Measurements from ENCODE around the gene LPCAT3. TPM values are rescaled to one million over a fixed set of nuclear protein-coding genes. Genes with fewer than 3 reads are reported as not detected.
A peak's percentile ranks its signal among the peaks of the same experiment; 100 is the strongest.

Gene LPCAT3
- total and polyA plus RNA-seq, 2 of the 4 experiments (the other 2 are of a cell fraction): 7.0 to 18.6 TPM

DNA sequence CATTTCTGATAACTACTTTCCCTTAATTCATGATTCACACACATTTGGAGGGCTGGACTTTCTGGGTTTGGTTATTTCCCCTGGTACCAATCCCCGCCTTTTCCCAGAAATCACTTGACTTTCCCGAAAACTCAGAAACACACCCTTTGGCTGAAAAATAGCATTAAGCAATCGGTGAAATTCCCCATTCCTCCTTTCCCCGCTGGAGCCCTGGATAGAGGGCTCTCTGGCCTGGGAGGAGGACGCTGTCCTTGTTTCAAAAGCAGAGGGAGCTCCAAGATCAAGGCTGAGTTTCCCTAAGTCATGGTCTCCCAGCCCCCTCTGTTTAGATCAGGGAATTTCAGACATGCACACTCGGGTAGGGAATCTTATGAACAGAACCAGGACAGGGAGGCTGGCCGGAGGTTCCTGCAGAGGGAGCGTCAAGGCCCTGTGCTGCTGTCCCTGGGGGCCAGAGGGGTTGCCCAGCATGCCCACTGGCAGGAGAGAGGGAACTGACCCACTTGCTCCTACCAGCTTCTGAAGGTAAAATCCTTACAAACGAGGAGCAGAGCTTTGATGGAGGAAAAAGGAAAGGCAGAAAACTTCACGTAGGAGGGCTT is 42.2 kb upstream of the LPCAT3 start, which contains the start of gene C1S (continued):
- TF ChIP-seq, protein P1, sequence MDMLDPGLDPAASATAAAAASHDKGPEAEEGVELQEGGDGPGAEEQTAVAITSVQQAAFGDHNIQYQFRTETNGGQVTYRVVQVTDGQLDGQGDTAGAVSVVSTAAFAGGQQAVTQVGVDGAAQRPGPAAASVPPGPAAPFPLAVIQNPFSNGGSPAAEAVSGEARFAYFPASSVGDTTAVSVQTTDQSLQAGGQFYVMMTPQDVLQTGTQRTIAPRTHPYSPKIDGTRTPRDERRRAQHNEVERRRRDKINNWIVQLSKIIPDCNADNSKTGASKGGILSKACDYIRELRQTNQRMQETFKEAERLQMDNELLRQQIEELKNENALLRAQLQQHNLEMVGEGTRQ (IDR thresholded peaks at IDR 0.05; ENCODE audit: low read depth, low read length): no peak; the same call in 1 of the 2 replicates

DNA sequence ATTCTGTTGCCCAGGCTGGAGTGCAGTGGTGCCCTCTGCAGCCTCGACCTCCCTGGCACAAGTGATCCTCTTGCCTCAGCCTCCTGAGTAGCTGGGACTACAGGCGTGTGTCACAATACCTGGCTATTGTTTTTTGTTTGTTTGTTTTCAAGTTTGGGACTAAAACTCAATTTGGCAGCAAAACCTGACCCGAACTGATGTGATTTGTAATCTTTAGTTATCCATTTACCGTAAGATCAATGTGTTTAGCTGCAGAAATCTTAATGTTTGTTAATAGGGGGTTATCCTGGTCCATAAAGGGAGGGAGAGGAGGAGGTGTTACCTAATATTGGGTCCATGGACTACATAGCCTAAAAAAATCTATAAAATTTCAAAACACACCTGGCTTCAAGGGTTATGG is 41.5 kb upstream of the LPCAT3 start:
- peak overlapping the region; percentile 53 to 92; a peak in 3 of 4 replicates for H4K8ac ChIP-seq (ENCODE audit: low read depth in 2 of 2, low read length in 2 of 2)
- intact Hi-C loops (cut with micrococcal nuclease): loop anchor here (1.0 to 2.0 kb wide), 7 partner anchors 33 to 579 kb away; partner anchors contain the start of genes C1R and C1RL
- H3K4me2 ChIP-seq (ENCODE audit: low read depth, low read length): no peak overlapping the region
- dilution Hi-C loops (cut with HindIII; ENCODE audit: low sequenced_read_pairs, unreplicated experiment): no loop called here
- peak overlapping the region; percentile 93 for H2BK120ac ChIP-seq (ENCODE audit: low read depth, low read length)
- H2BK15ac ChIP-seq (ENCODE audit: low read depth, low read length): peak overlapping the region; percentile 64; the same call in 1 of the 3 replicates
- no peaks in the 10 kb centered on the region for H3K9me3 ChIP-seq (ENCODE audit: control insufficient read depth, insufficient read depth, low read length)
- H4K5ac ChIP-seq (ENCODE audit: low read depth, low read length): peak overlapping the region; percentile 67
- TF ChIP-seq POLR2A (IDR thresholded peaks at IDR 0.05; ENCODE audit: low read depth, low read length): no peak
- TF ChIP-seq, protein P2, sequence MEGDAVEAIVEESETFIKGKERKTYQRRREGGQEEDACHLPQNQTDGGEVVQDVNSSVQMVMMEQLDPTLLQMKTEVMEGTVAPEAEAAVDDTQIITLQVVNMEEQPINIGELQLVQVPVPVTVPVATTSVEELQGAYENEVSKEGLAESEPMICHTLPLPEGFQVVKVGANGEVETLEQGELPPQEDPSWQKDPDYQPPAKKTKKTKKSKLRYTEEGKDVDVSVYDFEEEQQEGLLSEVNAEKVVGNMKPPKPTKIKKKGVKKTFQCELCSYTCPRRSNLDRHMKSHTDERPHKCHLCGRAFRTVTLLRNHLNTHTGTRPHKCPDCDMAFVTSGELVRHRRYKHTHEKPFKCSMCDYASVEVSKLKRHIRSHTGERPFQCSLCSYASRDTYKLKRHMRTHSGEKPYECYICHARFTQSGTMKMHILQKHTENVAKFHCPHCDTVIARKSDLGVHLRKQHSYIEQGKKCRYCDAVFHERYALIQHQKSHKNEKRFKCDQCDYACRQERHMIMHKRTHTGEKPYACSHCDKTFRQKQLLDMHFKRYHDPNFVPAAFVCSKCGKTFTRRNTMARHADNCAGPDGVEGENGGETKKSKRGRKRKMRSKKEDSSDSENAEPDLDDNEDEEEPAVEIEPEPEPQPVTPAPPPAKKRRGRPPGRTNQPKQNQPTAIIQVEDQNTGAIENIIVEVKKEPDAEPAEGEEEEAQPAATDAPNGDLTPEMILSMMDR (conservative IDR thresholded peaks at IDR 0.05; ENCODE audit: low read depth, low read length): no peak
- no peak for TF ChIP-seq MXI1 (IDR thresholded peaks at IDR 0.05; ENCODE audit: borderline replicate concordance, low read depth, low read length)
- H3K18ac ChIP-seq (ENCODE audit: low read depth, low read length): peak overlapping the region; percentile 66
- H3K14ac ChIP-seq (replicated peaks; ENCODE audit: low read depth, low read length): peak overlapping the region; percentile 89
- H2AK9ac ChIP-seq (replicated peaks; ENCODE audit: low read depth, low read length, poor library complexity): no peak overlapping the region
- DNase-seq: no peak
- H2BK20ac ChIP-seq (ENCODE audit: low read depth, low read length): peak overlapping the region; percentile 91
- H4K91ac ChIP-seq (ENCODE audit: insufficient read depth, low read depth, low read length): peak overlapping the region; percentile 86
- H2BK5ac ChIP-seq (ENCODE audit: low read depth, low read length, poor library complexity, severe bottlenecking): peak overlapping the region; percentile 68
- no CpG with 5 or more reads among the region's 4 CpGs for WGBS, 2 experiments (ENCODE audit: extremely low coverage in 2 of 2, insufficient read length in 1 of 2)
- H3K27me3 ChIP-seq (ENCODE audit: control insufficient read depth, insufficient read depth, low read length): peaks cover 6% of the 10 kb centered on the region
- in situ Hi-C loops (cut with MboI; ENCODE audit: low sequenced_read_pairs): loop anchor here (5.0 to 25.0 kb wide), 2 partner anchors 53 to 578 kb away; no protein-coding TSS in a partner anchor
- H3K56ac ChIP-seq (ENCODE audit: extremely low read depth, insufficient read depth, low read length): peak overlapping the region; percentile 24; the same call in 1 of the 2 replicates
- peaks cover 10% of the 10 kb centered on the region; the same call in 1 of the 2 replicates for H3K36me3 ChIP-seq (ENCODE audit: control insufficient read depth, insufficient read depth, low read length)
- BruUV-seq (replicated peaks): no TSS peak
- ChIA-PET POLR2A (ENCODE audit: unreplicated experiment) (no interaction called here), CTCF (interaction anchor here (1.2 to 2.3 kb wide), 5 partner anchors 34 to 85 kb away, joined by 5 to 9 read pairs (median 6); no protein-coding TSS in a partner anchor)
- H3K4me1 ChIP-seq (ENCODE audit: control insufficient read depth, insufficient read depth, low read length): peaks cover 7% of the 10 kb centered on the region
- H3K27ac ChIP-seq (ENCODE audit: insufficient read depth, low read length): peak overlapping the region; percentile 84; the same call in 1 of the 2 replicates
- H3K4ac ChIP-seq (ENCODE audit: low read depth, low read length): peak overlapping the region; percentile 89
- H3K23ac ChIP-seq (ENCODE audit: low read depth, low read length): peak overlapping the region; percentile 74; the same call in 1 of the 2 replicates
- no peak overlapping the region for H3K9ac ChIP-seq (ENCODE audit: low read depth, low read length)
- H3K9me1 ChIP-seq (ENCODE audit: insufficient read depth, low read length): peaks cover 9% of the 10 kb centered on the region
- peak overlapping the region; percentile 56; the same call in 1 of the 2 replicates for H2AK5ac ChIP-seq (ENCODE audit: low read depth, low read length)
- no peak for ATAC-seq (ENCODE audit: low read depth)
- H2AFZ ChIP-seq (replicated peaks; ENCODE audit: low read length, poor library complexity): no peak overlapping the region
- H3K4me3 ChIP-seq (ENCODE audit: insufficient read depth, low read depth, low read length): no peak overlapping the region
- no peaks in the 10 kb centered on the region for H4K20me1 ChIP-seq (ENCODE audit: insufficient read depth, low read length)
- peaks cover 4 to 10% of the 10 kb centered on the region in 2 experiments; a peak in 3 of 4 replicates for H3K79me1 ChIP-seq (ENCODE audit: low read depth in 1 of 2, low read length in 2 of 2)

Data from IMR-90 (cell line).